ENCODE results near the gene ABCA2. TPM values are rescaled to one million over a fixed set of nuclear protein-coding genes. Genes with fewer than 3 reads are reported as not detected.

The ABCA2 gene
- polyA plus RNA-seq, 1 experiment = 16.0 TPM

DNA sequence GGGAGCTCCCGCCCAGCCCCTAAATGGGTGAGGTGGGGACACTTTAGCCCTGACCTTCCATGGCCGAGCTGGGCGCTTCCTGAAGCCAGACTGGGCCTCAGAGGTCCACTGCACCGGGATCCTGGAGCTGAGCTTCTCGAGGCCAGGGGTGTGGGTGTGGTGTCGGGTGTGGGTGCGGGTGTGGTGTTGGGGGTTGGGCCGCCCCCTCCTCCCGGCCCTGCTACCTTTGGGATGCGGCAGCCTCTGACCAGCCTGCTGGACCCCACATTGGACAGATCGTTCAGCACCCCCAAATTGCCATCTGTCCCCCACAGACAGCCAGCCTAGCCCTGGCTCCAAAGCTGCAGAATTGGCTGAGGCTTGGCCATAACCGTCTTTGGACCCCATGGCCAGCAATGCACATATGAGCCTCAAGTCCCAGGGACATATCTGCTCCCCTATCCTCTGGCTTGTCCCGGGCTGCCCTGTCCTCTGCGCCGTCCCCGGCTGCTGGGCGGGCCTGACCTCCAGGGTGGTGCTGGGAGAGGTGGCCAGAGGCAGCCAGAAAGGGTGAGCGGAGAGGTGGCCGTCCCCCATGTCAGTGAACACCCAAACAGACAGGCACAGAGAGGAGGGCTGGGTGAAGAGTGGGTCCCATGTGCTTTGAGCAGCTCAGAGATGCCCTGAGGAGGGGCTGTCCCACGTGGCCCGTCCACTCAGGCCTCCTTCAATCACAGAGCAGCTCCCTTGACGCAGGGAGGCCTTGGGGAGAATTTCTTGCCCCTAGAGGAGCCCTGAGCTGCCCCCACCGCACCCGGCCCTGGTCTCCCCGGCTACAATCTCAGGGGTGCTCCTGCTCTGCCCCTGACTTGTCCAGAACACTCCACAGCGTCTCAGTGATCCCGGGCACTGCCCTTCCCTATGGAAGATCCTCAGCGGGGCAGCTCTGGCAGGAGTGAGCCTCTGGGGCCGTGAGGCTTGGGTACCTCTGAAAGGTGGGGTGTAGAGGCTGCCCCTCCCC is 54.1 kb downstream of the ABCA2 start:
- Histone ChIP-seq H3K36me3 (ENCODE audit: control insufficient read depth, insufficient read depth, low read length) (no peaks in the 10 kb centered on the region), H3K4me3 (ENCODE audit: low read depth, low read length) (no peak overlapping the region), H3K27me3 (ENCODE audit: control insufficient read depth, insufficient read depth, low read length) (no peaks in the 10 kb centered on the region)
- no peak for DNase-seq (ENCODE audit: low read depth)
- TF ChIP-seq, protein P1, sequence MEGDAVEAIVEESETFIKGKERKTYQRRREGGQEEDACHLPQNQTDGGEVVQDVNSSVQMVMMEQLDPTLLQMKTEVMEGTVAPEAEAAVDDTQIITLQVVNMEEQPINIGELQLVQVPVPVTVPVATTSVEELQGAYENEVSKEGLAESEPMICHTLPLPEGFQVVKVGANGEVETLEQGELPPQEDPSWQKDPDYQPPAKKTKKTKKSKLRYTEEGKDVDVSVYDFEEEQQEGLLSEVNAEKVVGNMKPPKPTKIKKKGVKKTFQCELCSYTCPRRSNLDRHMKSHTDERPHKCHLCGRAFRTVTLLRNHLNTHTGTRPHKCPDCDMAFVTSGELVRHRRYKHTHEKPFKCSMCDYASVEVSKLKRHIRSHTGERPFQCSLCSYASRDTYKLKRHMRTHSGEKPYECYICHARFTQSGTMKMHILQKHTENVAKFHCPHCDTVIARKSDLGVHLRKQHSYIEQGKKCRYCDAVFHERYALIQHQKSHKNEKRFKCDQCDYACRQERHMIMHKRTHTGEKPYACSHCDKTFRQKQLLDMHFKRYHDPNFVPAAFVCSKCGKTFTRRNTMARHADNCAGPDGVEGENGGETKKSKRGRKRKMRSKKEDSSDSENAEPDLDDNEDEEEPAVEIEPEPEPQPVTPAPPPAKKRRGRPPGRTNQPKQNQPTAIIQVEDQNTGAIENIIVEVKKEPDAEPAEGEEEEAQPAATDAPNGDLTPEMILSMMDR (IDR thresholded peaks at IDR 0.05; ENCODE audit: insufficient read depth, low read depth, low read length) = no peak
- ChIA-PET POLR2A (no interaction called here), CTCF (interaction anchor here (0.7 to 2.5 kb wide), 4 partner anchors 26 to 186 kb away, joined by 3 to 11 read pairs (median 4); no protein-coding TSS in a partner anchor)

DNA sequence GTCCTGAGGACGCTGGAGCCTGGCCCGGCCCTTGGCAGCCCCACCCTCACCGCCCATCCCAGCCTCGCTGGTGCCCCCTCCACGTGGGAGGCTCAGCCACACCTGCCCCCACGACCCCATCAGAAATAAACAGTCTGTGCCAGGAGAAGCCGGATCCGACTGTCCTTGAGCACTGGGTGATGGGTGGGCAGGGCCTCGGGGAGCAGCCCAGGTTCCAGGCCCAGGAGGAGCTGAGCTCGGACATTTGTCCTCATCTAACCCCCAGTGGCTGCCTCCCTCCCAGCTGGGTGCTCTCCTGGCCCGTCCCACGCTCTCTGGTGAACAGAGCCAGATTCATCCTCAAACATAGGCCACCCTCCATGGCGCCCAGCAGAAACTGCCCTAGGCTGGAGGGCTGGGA is 55.3 kb downstream of the ABCA2 start:
- DNase-seq (ENCODE audit: low read depth) = no peak
- CTCF ChIA-PET = interaction anchor here (1.1 kb wide), 1 partner anchor 25 kb away, joined by 4 read pairs; no protein-coding TSS in a partner anchor
- Histone ChIP-seq H3K4me3 (ENCODE audit: low read depth, low read length) (no peak overlapping the region), H3K36me3 (ENCODE audit: control insufficient read depth, insufficient read depth, low read length) (no peaks in the 10 kb centered on the region), H3K27me3 (ENCODE audit: control insufficient read depth, insufficient read depth, low read length) (no peaks in the 10 kb centered on the region)
- POLR2A ChIA-PET = no interaction called here
- TF ChIP-seq, protein P1 (IDR thresholded peaks at IDR 0.05; ENCODE audit: insufficient read depth, low read depth, low read length) = no peak

DNA sequence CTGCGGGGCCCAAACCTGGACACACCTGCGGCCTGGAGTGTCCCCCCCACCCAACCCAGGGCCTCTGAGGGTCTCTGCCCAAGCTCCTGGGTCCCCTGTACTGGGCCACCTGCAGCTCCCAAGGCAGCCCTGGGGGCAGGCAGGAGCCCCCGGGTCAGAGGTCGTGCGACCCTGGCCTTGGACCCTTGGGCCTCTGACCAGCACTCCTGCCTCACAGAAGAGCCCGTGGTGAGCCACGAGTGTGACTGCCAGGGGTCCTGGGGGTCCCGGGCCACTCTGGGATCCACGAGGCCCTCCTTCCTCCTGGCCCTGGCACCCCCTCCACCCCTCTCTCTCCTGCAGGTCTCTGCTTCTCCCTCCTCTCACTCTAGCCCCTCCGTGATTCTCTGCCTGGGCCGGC is 55.7 kb downstream of the ABCA2 start:
- TF ChIP-seq, protein P1 (IDR thresholded peaks at IDR 0.05; ENCODE audit: insufficient read depth, low read depth, low read length) = no peak
- Histone ChIP-seq H3K4me3 (ENCODE audit: low read depth, low read length) (no peak overlapping the region), H3K36me3 (ENCODE audit: control insufficient read depth, insufficient read depth, low read length) (no peaks in the 10 kb centered on the region), H3K27me3 (ENCODE audit: control insufficient read depth, insufficient read depth, low read length) (no peaks in the 10 kb centered on the region)
- CTCF ChIA-PET = interaction anchor here (1.1 kb wide), 1 partner anchor 25 kb away, joined by 4 read pairs; no protein-coding TSS in a partner anchor
- POLR2A ChIA-PET = no interaction called here
- DNase-seq (ENCODE audit: low read depth) = no peak

DNA sequence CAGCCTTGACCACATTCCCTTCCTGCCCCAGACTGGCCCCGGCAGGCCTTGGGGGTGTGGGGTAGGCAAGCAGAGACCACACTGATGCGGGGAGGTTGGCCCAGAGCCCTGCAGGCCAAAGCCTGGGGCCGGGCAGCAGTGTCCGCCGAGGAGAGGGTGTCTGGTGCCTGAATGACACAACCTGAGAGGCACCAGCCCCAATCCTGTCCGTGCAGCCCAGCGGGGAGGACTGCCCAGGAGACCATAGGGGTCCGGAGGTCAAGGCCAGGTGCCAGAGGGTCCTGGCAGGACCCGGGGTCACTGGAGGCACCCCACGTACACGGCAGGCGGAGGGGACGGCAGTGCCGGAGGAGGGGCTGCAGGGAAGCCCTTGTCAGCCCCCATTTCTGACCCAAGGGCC is 56.3 kb downstream of the ABCA2 start:
- POLR2A ChIA-PET = no interaction called here
- DNase-seq (ENCODE audit: low read depth) = no peak

DNA sequence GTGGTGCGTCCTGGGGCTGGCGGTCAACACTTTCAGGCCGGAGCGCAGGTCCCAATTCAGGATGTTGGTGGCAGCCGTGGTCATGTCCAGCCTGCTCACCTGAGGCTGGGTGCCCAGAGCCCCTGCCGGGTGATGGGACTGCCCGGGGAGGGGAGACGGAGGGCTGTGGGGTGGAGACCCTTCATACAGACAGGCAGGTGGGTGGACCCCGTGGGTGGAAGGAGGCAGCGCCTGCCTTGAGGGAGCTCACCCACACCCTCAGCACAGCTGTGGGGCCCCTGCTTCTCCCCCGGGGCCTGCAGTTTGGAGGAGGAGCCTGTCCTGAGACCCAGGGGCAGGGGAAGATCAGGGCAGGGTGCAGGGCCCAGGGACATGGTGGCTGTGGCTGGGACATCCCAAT is 57.7 kb downstream of the ABCA2 start:
- CTCF ChIA-PET = interaction anchor here (0.8 to 1.0 kb wide), 2 partner anchors 22 to 182 kb away, joined by 3 to 4 read pairs; no protein-coding TSS in a partner anchor

More for the DNA sequence above, 56.3 kb downstream of the ABCA2 start:
- Histone ChIP-seq H3K4me3 (ENCODE audit: low read depth, low read length) (no peak overlapping the region), H3K27me3 (ENCODE audit: control insufficient read depth, insufficient read depth, low read length) (no peaks in the 10 kb centered on the region), H3K36me3 (ENCODE audit: control insufficient read depth, insufficient read depth, low read length) (no peaks in the 10 kb centered on the region)
- TF ChIP-seq, protein P1 (IDR thresholded peaks at IDR 0.05; ENCODE audit: insufficient read depth, low read depth, low read length) = no peak
- CTCF ChIA-PET = no interaction called here

More for the DNA sequence above, 57.7 kb downstream of the ABCA2 start:
- POLR2A ChIA-PET = no interaction called here
- Histone ChIP-seq H3K27me3 (ENCODE audit: control insufficient read depth, insufficient read depth, low read length) (no peaks in the 10 kb centered on the region; the same call in 1 of the 2 replicates), H3K4me3 (ENCODE audit: low read depth, low read length) (no peak overlapping the region), H3K36me3 (ENCODE audit: control insufficient read depth, insufficient read depth, low read length) (no peaks in the 10 kb centered on the region)
- DNase-seq (ENCODE audit: low read depth) = no peak
- TF ChIP-seq, protein P1 (IDR thresholded peaks at IDR 0.05; ENCODE audit: insufficient read depth, low read depth, low read length) = no peak
